Ramos (cell line): ENCODE results near the gene SLC48A1.

ENCODE experiments used
- in situ Hi-C: fragments of 300-500 bp; cut with MboI; formaldehyde crosslinking; loops from one replicate; pipeline ENCODE4 v1.14.3; 2022; ENCODE audit warnings: low sequenced_read_pairs; ENCODE audit not compliant: unreplicated experiment

SLC48A1 gene

GRCh38 chr12:47755655-47756562 is 17.1 kb upstream of the SLC48A1 start:
- in situ Hi-C loops, result no loop called here

DNA sequence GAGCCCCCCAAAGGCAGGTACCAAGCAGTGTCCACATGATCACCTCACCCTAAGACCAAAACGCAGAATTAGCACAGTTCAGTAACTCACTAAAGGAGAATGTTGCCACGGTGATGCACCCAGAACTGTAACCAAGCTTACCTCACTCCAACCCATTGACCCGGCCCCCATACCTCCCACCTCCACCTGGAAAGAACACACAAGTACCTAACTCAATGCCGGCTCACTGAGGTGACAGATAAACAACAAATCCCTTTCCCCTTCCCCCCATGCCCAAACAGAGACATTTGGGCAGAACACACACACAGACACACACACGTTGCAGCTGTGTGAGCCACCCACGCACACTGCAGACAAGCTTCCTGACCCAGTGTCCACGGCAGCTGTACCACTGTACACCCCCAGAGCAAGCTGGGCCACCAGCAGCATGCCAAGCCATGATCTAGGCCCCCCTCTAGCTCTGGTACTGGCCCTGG is 15.6 kb upstream of the SLC48A1 start:
- in situ Hi-C loops, result no loop called here

- in situ Hi-C loops, result no loop called here
These were observed 15.0 kb upstream of the SLC48A1 start for GRCh38 chr12:47757840-47758583.

GRCh38 chr12:47758584-47758833 is 14.5 kb upstream of the SLC48A1 start:
- in situ Hi-C loops, result no loop called here

DNA sequence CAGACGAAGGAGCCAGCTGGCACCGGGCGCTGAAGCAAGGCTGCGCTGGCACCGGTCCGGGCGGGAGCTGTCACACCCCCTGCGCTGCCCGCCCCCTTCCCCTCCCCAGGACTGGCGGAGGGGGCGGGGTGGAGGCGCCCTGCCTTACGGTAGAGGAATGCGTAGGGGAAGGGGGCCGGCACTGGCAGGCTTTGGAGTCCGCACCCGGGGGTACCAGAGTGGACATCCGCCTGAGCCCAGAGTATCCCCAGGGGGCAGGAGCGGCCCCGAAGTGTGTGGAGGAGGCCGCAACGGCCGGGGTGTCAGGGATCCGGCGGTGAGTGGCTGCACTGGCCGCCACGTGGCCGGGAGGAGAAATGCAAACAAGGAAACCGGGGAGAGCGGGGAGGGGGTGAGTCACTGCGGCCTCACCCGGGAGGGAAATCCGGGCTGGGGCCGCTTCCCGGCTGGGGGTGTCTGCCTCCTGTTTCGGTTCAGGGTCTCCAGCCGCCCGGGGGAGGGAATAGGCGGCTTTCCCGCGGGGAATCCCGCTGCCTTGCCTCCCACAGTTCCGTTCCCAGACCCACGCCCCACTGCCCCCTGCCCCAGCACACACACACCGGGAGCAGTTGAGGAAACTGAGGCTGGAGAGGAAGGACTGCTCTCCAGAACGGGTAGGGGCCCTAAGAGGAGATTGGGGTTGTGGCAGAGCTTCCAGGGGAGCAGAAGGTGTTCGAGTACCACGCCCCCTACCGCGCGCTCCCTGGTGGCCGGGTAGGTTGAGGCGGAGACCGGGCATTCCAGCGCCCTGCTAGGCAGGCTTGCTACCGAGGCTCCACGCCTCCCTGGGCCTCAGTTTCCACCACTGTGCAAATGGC is 14.0 kb upstream of the SLC48A1 start, which contains the start of gene RAPGEF3:
Gene RAPGEF3, minus strand, starts transcription at position 47 of the 857 bp plus-strand sequence. CDS start 324 bp downstream, outside the sequence.
- in situ Hi-C loops, result no loop called here

DNA sequence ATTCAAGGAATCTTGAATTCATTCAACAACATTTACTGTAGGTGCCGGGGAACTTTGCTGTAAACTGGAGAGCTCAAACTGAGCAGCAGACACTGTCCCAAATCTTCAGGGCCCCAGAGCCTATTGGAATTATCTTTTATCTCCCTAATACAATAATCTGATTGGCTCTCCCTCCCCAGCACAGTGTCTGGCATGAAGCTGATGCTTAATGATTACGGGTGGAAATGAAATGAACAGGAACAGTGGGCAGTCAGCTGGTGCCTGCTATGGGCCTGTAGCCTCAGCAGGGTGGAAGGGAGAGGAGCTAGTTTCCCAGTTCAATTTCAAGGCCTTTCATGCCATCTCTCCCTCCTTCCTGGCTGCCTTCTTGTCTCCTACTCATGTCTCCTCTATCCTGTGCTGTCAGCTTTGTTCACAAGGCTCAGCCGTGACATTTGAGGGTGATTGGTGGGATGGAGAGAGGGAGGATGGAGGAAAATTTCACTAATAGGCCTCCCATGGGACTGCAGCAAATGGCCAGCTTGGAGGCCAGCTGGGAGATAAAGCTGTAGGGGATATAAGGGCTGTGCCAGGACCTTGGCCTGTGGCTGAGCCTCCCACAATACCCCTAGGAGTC is 10.1 kb upstream of the SLC48A1 start:
- in situ Hi-C loops, result no loop called here

DNA sequence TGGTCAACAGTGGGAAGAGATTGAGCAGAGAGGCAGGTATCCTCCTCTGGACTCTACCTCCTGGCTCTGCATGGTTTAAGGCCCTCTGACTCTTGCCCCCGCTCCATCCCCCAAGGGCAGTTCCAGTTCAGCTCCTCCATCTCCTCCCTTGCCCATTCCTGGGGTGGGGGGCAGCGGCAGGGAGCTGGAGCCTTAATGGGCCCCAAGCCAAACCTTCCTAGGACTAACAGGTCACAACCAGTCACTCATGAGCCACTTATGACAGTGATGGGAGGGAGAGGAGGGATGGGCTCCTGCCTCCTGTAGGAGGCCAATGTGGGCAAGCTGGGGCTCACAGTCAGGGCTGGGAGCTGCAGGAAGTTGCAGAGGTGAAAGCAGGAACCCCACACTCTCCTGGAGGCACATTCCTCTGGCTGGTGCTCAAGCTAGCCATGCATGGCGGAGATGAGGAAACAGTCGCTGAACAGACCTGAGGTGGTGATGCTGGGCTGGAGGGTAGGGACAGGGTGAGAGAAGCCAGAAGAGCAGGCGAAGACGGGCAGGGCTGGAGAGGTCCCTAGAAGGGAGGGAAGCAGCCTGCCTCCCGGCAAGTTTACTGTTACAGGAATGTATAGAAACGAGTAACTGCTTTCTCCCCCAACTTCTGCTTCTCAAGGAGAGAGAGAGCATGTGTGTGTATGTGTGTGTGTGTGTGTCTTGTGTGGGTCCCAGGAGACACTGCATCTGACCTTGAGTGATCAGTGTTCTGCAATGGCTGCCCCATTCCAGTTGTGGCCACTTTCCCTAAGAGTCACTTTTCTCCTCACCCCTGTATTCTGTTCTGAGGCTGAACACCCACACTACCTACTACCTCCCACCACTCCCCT is 9.3 kb upstream of the SLC48A1 start:
- in situ Hi-C loops, result no loop called here

- in situ Hi-C loops, result no loop called here
These were observed 6.4 kb upstream of the SLC48A1 start for GRCh38 chr12:47766502-47767215.

DNA sequence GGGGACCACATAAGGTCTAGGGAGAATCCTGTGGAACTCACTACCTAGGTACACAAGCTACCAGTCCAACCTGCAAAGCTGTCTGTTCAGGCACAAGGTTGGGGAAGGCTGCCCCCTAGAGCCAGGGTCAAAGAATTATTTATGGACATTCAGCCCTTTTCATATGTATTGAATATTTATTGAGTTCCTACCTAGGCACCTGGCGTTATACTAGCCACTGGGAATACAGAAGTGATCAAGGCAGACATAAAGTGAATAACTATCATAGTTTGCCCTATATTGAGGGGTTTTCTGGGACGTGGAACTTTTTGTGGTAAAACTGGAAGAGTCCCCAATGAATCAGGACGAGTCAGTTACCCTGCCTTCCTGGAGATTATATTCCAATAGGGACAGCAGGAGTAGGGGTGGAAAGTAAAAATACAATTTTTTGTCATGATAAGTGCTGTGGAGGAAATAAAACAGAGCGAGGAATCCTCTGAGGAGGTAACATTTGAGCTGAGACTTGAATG is 5.8 kb upstream of the SLC48A1 start:
- in situ Hi-C loops, result no loop called here

- in situ Hi-C loops, result no loop called here
These were observed 4.7 kb upstream of the SLC48A1 start for GRCh38 chr12:47768323-47768811.

- in situ Hi-C loops, result no loop called here
These were observed 3.6 kb upstream of the SLC48A1 start for GRCh38 chr12:47769234-47770085.

DNA sequence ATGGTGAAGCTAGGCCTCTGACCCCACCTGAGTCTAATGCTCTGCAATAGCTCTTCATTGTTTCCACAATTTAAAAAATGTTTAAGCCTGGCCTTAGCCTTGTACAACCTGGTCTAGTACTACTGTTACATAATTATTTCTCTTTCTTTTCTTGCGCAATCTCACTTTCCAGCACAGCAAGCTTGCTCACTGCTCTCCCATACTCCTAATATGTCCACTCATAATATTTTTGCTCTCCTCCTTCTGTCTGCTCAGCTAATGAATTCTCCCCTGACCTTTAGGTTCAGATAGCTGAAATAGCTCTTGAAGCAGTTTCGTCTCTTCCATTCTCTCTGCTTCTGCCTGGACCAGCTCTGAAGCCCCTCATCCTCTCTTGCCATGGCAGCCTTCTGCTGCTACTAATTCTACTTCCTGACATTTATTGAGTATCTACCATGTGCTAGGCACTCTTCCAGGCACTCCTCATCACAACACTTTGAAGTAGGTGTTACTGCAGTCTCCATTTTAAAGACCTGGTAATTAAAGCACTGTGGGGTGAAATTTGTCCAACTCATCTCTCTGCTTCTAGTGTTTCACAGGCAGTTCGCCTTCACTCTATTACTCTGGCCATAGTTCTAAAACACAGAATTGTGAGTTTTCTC is 2.8 kb upstream of the SLC48A1 start:
- in situ Hi-C loops, result no loop called here

DNA sequence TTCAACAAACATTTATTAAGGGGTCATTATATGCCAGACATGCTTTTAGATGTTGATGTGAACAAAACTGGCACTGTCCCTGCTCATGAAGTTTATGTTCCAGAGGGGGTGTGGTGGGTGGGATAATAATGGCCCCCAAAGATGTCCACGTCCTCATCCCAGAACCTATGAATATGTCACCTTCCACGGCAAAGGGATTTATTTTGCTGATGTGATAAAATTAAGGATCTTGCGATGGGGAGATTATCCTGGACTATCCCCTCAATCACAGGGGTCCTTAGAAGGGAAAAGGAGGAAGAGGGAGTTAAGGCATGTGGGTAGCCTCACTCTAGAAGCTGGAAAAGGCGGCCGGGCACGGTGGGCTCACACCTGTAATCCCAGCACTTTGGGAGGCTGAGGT is 1.7 kb upstream of the SLC48A1 start:
- in situ Hi-C loops, result no loop called here

GRCh38 chr12:47772094-47772660 is 861 bp upstream of the SLC48A1 start:
- in situ Hi-C loops, result no loop called here

DNA sequence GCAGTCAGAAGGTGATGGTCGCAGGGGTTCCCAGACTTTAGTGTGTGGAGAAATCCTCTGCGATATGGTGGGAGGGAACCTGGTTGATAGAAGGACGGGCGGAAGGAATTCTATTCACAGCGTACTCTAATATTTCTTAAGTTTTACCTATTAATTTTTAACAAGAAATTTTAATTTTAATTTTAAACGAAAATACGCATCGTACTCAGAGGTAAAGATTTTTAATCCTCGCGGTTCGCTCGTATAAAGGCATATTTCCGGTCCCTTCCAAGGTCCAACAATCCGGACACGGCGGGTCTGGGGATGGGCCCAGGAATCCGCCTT is 338 bp upstream of the SLC48A1 start:
- in situ Hi-C loops, result no loop called here

DNA sequence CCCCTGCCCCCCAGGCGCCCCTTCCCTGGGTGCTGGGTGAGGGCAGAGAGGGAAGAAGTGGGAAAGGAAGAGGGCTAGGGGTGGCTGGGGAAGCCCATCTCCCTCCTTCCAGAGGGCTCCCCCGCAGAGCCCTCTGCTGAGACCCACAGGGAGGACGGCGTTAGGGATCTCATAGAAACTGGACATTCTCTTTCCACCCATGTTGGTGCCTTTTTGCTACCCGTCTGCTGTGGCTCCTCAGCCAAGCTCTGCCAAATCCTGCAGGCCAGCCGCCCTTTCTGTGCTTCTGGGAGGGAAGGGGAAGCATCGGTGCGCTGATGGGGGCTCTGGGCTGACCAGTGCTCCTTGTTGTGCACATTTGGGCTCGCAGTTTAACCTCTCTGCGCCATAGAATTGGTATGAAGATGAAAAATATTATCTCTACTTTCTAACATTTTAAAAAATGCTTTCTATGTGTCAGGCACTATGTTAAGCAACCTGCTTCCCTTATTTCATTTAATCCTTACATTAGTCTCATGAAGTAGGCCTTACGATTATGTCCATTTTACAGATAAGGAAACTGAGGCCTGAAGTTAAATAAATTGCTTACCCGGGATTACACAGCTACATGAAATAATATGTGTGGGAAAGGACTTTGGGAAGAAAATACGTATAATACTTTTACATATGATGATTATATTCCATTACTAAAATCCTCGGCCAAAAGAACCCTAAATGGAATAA is 981 bp downstream of the SLC48A1 start:
- in situ Hi-C loops, result no loop called here
